HEK293 (cell line): Measurements from ENCODE around the gene OR2AT4.
"Not testable (repeated sequence)": the region's sequence is repeated elsewhere in the genome, so short reads cannot be mapped to it uniquely, and the experiment has no call there.

Experiments
- CTCF ChIP-seq: fragments of 450-650 bp; formaldehyde crosslinking; IDR thresholded peaks from 2 replicates; pipeline ENCODE4 v1.5.1; 2016; ENCODE audit warnings: missing biosample characterization, missing genetic modification characterization
- TCF7L2 ChIP-seq: IDR thresholded peaks from 2 replicates; pipeline ENCODE4 v1.6.1; 2011; ENCODE audit warnings: low read depth, mild to moderate bottlenecking, inconsistent platforms, low read length, moderate library complexity, borderline replicate concordance
- YY1 ChIP-seq: fragments of 450-650 bp; formaldehyde crosslinking; IDR thresholded peaks from 2 replicates; pipeline ENCODE4 v1.5.1; 2018; ENCODE audit warnings: missing biosample characterization, missing genetic modification characterization
- ZEB2 ChIP-seq: fragments of 450-650 bp; formaldehyde crosslinking; IDR thresholded peaks from 2 replicates; pipeline ENCODE4 v1.5.1; 2016; ENCODE audit warnings: missing biosample characterization, missing genetic modification characterization
- ZNF26 ChIP-seq: fragments of 450-650 bp; formaldehyde crosslinking; IDR thresholded peaks from 2 replicates; pipeline ENCODE4 v1.5.1; 2016; ENCODE audit warnings: missing biosample characterization, missing genetic modification characterization
- ZNF311 ChIP-seq: fragments of 450-650 bp; formaldehyde crosslinking; IDR thresholded peaks from 2 replicates; pipeline ENCODE4 v1.5.1; 2017; ENCODE audit warnings: missing biosample characterization, missing genetic modification characterization, borderline replicate concordance
- ZNF707 ChIP-seq: fragments of 450-650 bp; formaldehyde crosslinking; IDR thresholded peaks from 2 replicates; pipeline ENCODE4 v1.5.1; 2016; ENCODE audit warnings: missing biosample characterization, missing genetic modification characterization
- ZNF768 ChIP-seq: fragments of 450-650 bp; formaldehyde crosslinking; IDR thresholded peaks from 2 replicates; pipeline ENCODE4 v1.5.1; 2018; ENCODE audit warnings: missing biosample characterization, mild to moderate bottlenecking, missing genetic modification characterization
- ZNF830 ChIP-seq: fragments of 450-650 bp; IDR thresholded peaks from 2 replicates; pipeline ENCODE4 v1.5.0; 2018; ENCODE audit warnings: missing biosample characterization, missing genetic modification characterization, low read depth, mild to moderate bottlenecking, moderate library complexity
- ZNF843 ChIP-seq: fragments of 450-650 bp; formaldehyde crosslinking; IDR thresholded peaks from 2 replicates; pipeline ENCODE4 v1.5.1; 2016; ENCODE audit warnings: missing biosample characterization, missing genetic modification characterization
- TF ChIP-seq, protein P1 (sequence below): fragments of 450-650 bp; formaldehyde crosslinking; IDR thresholded peaks from 2 replicates; pipeline ENCODE4 v1.5.1; 2017; ENCODE audit warnings: missing biosample characterization, missing genetic modification characterization

DNA sequence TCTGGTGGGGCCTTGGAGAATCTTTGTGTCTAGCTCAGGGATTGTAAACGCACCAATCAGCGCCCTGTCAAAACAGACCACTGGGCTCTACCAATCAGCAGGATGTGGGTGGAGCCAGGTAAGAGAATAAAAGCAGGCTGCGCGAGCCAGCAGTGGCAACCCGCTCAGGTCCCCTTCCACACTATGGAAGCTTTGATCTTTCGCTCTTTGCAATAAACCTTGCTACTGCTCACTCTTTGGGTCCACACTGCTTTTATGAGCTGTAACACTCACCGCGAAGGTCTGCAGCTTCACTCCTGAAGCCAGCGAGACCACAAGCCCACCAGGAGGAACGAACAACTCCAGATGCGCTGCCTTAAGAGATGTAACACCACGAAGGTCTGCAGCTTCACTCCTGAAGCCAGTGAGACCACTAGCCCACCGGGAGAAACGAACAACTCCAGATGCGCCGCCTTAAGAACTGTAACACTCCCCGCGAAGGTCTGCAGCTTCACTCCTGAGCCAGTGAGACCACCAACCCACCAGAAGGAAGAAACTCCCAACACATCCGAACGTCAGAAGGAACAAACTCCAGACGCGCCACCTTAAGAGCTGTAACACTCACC lies 2.3 kb upstream of the OR2AT4 start:
- TF ChIP-seq CTCF; ZNF768; ZNF707 (tag by site-specific recombination); YY1 (tag by site-specific recombination); ZEB2 (tag by site-specific recombination); ZNF830 (tag by site-specific recombination); ZNF843 (tag by site-specific recombination); ZNF311 (tag by site-specific recombination); ZNF26 (tag by site-specific recombination); TCF7L2: not testable (repeated sequence)
- TF ChIP-seq, protein P1, sequence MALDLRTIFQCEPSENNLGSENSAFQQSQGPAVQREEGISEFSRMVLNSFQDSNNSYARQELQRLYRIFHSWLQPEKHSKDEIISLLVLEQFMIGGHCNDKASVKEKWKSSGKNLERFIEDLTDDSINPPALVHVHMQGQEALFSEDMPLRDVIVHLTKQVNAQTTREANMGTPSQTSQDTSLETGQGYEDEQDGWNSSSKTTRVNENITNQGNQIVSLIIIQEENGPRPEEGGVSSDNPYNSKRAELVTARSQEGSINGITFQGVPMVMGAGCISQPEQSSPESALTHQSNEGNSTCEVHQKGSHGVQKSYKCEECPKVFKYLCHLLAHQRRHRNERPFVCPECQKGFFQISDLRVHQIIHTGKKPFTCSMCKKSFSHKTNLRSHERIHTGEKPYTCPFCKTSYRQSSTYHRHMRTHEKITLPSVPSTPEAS, result not testable (repeated sequence)
